GM12864 (cell line): ENCODE results near the gene KCNQ1.

Experiments
- DNase-seq: peaks from one replicate; pipeline ENCODE4 v3.0.0-alpha.2; 2011; ENCODE audit warnings: low read depth
- H3K4me3 ChIP-seq: 2 replicates; pipeline ENCODE4 v1.5.1; 2011; ENCODE audit warnings: mild to moderate bottlenecking, low read depth, low read length, control low read depth
- CTCF ChIP-seq: IDR thresholded peaks from 2 replicates; pipeline ENCODE4 v1.5.1; 2011; ENCODE audit warnings: low read depth, mild to moderate bottlenecking, moderate library complexity, low read length, control low read depth, inconsistent platforms; ENCODE audit errors: missing control alignments

The KCNQ1 gene

GRCh38 chr11:2399488-2400068, 45.2 kb upstream of the KCNQ1 start:
- no peak for TF ChIP-seq CTCF
- DNase-seq, result no peak
- peak overlapping the region; percentile 92 for H3K4me3 ChIP-seq

- peak; percentile 99 for DNase-seq
- peak within 1 kb of the TSS; percentile 96 for H3K4me3 ChIP-seq
- TF ChIP-seq CTCF, result peak; percentile 98
Observed at GRCh38 chr11:2400069-2400761, 44.6 kb upstream of the KCNQ1 start, which contains the start of gene TSSC4. Gene TSSC4 (plus strand): TSS chr11:2400750. CDS start chr11:2402634, 1,884 bp downstream.

- no peak for DNase-seq
- H3K4me3 ChIP-seq, result peak overlapping the region; percentile 96
- TF ChIP-seq CTCF, result no peak
Observed at GRCh38 chr11:2400762-2401435, 43.9 kb upstream of the KCNQ1 start.

GRCh38 chr11:2401436-2401984, 43.3 kb upstream of the KCNQ1 start:
- DNase-seq, result no peak
- peak; percentile 34 for TF ChIP-seq CTCF
- peak overlapping the region; percentile 96 for H3K4me3 ChIP-seq

GRCh38 chr11:2402106-2402505, 42.7 kb upstream of the KCNQ1 start:
- no peak for TF ChIP-seq CTCF
- no peak for DNase-seq
- H3K4me3 ChIP-seq, result no peak overlapping the region

GRCh38 chr11:2402890-2403645, 41.7 kb upstream of the KCNQ1 start:
- no peak for TF ChIP-seq CTCF
- DNase-seq, result no peak
- H3K4me3 ChIP-seq, result no peak overlapping the region
